H9 (cell line): ENCODE results near the gene VSTM4. TPM values are rescaled to one million over a fixed set of nuclear protein-coding genes. Genes with fewer than 3 reads are reported as not detected.

Experiments used
- DNase-seq: peaks from one replicate; pipeline ENCODE4 v3.0.0-alpha.2; 2017
- H2AFZ ChIP-seq: one replicate; pipeline ENCODE4 v1.6.1; 2013; ENCODE audit warnings: mild to moderate bottlenecking, low read length, control low read depth, moderate library complexity
- H2AK5ac ChIP-seq: 2 replicates; pipeline ENCODE4 v1.6.1; 2013; ENCODE audit warnings: low read length, control low read depth, mixed read lengths; ENCODE audit not compliant: insufficient read length
- H2BK120ac ChIP-seq: one replicate; pipeline ENCODE4 v1.6.1; 2013; ENCODE audit warnings: low read depth, mild to moderate bottlenecking, low read length, control low read depth, inconsistent platforms; ENCODE audit not compliant: poor library complexity, severe bottlenecking
- H2BK12ac ChIP-seq: 2 replicates; pipeline ENCODE4 v1.6.1; 2013; ENCODE audit warnings: low read length, control low read depth, mixed read lengths, low read depth; ENCODE audit not compliant: insufficient read length
- H2BK15ac ChIP-seq: 2 replicates; pipeline ENCODE4 v1.6.1; 2013; ENCODE audit warnings: low read depth, low read length, control low read depth
- H2BK20ac ChIP-seq: one replicate; pipeline ENCODE4 v1.6.1; 2013; ENCODE audit warnings: low read depth, mild to moderate bottlenecking, low read length, control low read depth, inconsistent platforms; ENCODE audit not compliant: poor library complexity, severe bottlenecking
- H2BK5ac ChIP-seq: 2 replicates; pipeline ENCODE4 v1.6.1; 2013; ENCODE audit warnings: low read length, control low read depth, mixed read lengths; ENCODE audit not compliant: insufficient read length
- H3K14ac ChIP-seq: 2 replicates; pipeline ENCODE4 v1.6.1; 2013; ENCODE audit warnings: low read length, control low read depth; ENCODE audit not compliant: insufficient read depth
- H3K18ac ChIP-seq: 2 replicates; pipeline ENCODE4 v1.6.1; 2013; ENCODE audit warnings: low read depth, mild to moderate bottlenecking, mixed read lengths, low read length, control low read depth; ENCODE audit not compliant: insufficient read length
- H3K23ac ChIP-seq: 2 replicates; pipeline ENCODE4 v1.6.1; 2013; ENCODE audit warnings: low read length, control low read depth, mixed read lengths, low read depth; ENCODE audit not compliant: insufficient read length
- H3K23me2 ChIP-seq: 2 replicates; pipeline ENCODE4 v1.6.1; 2013; ENCODE audit warnings: low read depth, mild to moderate bottlenecking, mixed read lengths, low read length, control low read depth; ENCODE audit not compliant: insufficient read length, poor library complexity, severe bottlenecking
- H3K27ac ChIP-seq: 2 replicates; pipeline ENCODE4 v1.5.1; 2013; ENCODE audit warnings: low read length, control low read depth, mixed read lengths, low read depth; ENCODE audit not compliant: insufficient read length
- H3K27me3 ChIP-seq: 2 replicates; pipeline ENCODE4 v1.6.1; 2013; ENCODE audit warnings: low read length, control low read depth, inconsistent platforms; ENCODE audit not compliant: insufficient read depth
- H3K4ac ChIP-seq: 2 replicates; pipeline ENCODE4 v1.6.1; 2013; ENCODE audit warnings: low read depth, mild to moderate bottlenecking, control low read depth, inconsistent platforms, low read length, moderate library complexity
- H3K4me1 ChIP-seq: 2 replicates; pipeline ENCODE4 v1.6.1; 2013; ENCODE audit warnings: low read length, control low read depth, inconsistent platforms; ENCODE audit not compliant: insufficient read depth
- H3K4me2 ChIP-seq: 2 replicates; pipeline ENCODE4 v1.6.1; 2013; ENCODE audit warnings: low read length, control low read depth, mixed read lengths; ENCODE audit not compliant: insufficient read length, insufficient read depth
- H3K56ac ChIP-seq: 2 replicates; pipeline ENCODE4 v1.6.1; 2013; ENCODE audit warnings: low read depth, mild to moderate bottlenecking, mixed read lengths, low read length, control low read depth; ENCODE audit not compliant: insufficient read length
- H3K79me1 ChIP-seq: 2 replicates; pipeline ENCODE4 v1.6.1; 2013; ENCODE audit warnings: low read depth, mild to moderate bottlenecking, moderate library complexity, low read length, control low read depth, inconsistent platforms; ENCODE audit not compliant: insufficient read depth, poor library complexity, severe bottlenecking
- H3K79me2 ChIP-seq: 2 replicates; pipeline ENCODE4 v1.6.1; 2013; ENCODE audit warnings: low read length, control low read depth, inconsistent platforms; ENCODE audit not compliant: insufficient read depth
- H3K9ac ChIP-seq: 2 replicates; pipeline ENCODE4 v1.6.1; 2013; ENCODE audit warnings: low read length, control low read depth, mixed read lengths; ENCODE audit not compliant: insufficient read length; ENCODE audit errors: extremely low read depth
- H3K9me3 ChIP-seq: one replicate; pipeline ENCODE4 v1.6.1; 2013; ENCODE audit warnings: low read depth, low read length, inconsistent platforms; ENCODE audit not compliant: control insufficient read depth
- H3T11ph ChIP-seq: one replicate; pipeline ENCODE4 v1.6.1; 2013; ENCODE audit warnings: mild to moderate bottlenecking, low read length, control low read depth, inconsistent platforms
- H4K20me1 ChIP-seq: one replicate; pipeline ENCODE4 v1.6.1; 2013; ENCODE audit not compliant: control insufficient read depth, insufficient read length, insufficient read depth
- H4K5ac ChIP-seq: 2 replicates; pipeline ENCODE4 v1.6.1; 2013; ENCODE audit warnings: low read depth, mild to moderate bottlenecking, mixed read lengths, low read length, control low read depth; ENCODE audit not compliant: insufficient read length
- H4K8ac ChIP-seq: replicated peaks from 2 replicates; pipeline ENCODE4 v1.6.1; 2013; ENCODE audit warnings: low read length, control low read depth, mixed read lengths, low read depth; ENCODE audit not compliant: insufficient read length
- H4K91ac ChIP-seq: 2 replicates; pipeline ENCODE4 v1.6.1; 2013; ENCODE audit warnings: low read depth, mild to moderate bottlenecking, moderate library complexity, mixed read lengths, low read length, control low read depth; ENCODE audit not compliant: insufficient read length
- H3K27ac Mint-ChIP-seq, 3 experiments: 2 replicates in 2 of 3; 3 replicates in 1 of 3; pipeline ENCODE4 v1.8.0; 2020 to 2021; ENCODE audit warnings: mixed read lengths in 3 of 3, mild to moderate bottlenecking in 1 of 3, moderate library complexity in 1 of 3
- H3K27me3 Mint-ChIP-seq: 2 replicates; pipeline ENCODE4 v1.8.0; 2021; ENCODE audit warnings: low read depth, mild to moderate bottlenecking, moderate library complexity, mixed read lengths
- H3K36me3 Mint-ChIP-seq, 3 experiments: 2 replicates in 2 of 3; 3 replicates in 1 of 3; pipeline ENCODE4 v1.8.0; 2020 to 2021; ENCODE audit warnings: low read depth in 3 of 3, mixed read lengths in 3 of 3; ENCODE audit not compliant: insufficient read depth in 1 of 3
- H3K4me1 Mint-ChIP-seq, 2 experiments: 2 replicates each; pipeline ENCODE4 v1.8.0; 2020; ENCODE audit warnings: mixed read lengths in 2 of 2
- H3K4me3 Mint-ChIP-seq, 2 experiments: 2 replicates in 1 of 2; 3 replicates in 1 of 2; pipeline ENCODE4 v1.8.0; 2020 to 2021; ENCODE audit warnings: mild to moderate bottlenecking in 2 of 2, mixed read lengths in 2 of 2, moderate library complexity in 1 of 2
- H3K9me3 Mint-ChIP-seq, 2 experiments: 2 replicates in 1 of 2; 3 replicates in 1 of 2; pipeline ENCODE4 v1.8.0; 2020; ENCODE audit warnings: mild to moderate bottlenecking in 2 of 2, mixed read lengths in 2 of 2, moderate library complexity in 1 of 2
- WGBS: extraction: QIAGEN DNeasy Blood & Tissue Kit; methylation state at CpG from one replicate; pipeline ENCODE4 v1.1.7; 2013; ENCODE audit warnings: missing lambda C conversion rate, low lambda C conversion rate, mixed read lengths; ENCODE audit not compliant: insufficient read length; ENCODE audit errors: extremely low coverage; 5-methylcytosine and 5-hydroxymethylcytosine counted together
- total RNA-seq: library from RNA; stranded (reverse); gene quantifications from 2 replicates; pipeline ENCODE4 v1.2.1, GENCODE V29; 2021
- TF ChIP-seq, protein P1 (sequence below): fragments of 200-600 bp; sonication (generic); conservative IDR thresholded peaks from 3 replicates; pipeline ENCODE4 v1.8.0; 2021; ENCODE audit warnings: antibody characterized with exemption, mild to moderate bottlenecking

VSTM4 gene
- total RNA-seq, 1 experiment from 2014 or later, result 0.44 TPM

DNA sequence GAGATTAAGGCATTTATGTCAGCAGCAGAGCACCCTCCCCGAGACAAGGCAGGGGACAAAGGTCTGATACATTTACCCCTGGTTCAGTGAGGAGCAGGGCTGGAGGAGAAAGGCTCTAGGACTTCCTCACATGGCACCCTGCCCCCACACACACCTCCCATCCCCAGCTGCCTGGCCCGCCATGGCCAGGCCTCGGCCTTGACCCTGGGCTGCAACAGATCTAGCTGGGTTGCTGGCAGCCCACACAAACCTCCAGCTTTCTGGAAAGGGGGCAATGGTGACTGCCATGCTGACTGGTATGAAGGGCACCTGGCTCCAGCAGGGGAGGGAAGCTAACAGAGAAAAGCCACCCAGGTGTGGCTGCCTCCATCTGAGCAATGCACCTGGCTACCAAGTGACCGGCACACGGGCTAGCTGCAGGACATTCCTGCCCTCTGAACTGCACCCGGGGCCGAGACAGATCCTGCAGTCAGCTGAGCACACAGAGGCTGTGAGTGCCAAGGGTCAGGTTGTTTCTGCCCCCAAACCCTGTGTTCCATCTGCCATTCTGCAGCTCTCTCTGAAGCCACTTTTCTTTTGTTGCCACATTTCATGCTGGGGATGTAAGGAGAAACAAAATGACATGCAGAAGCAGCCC, 89.9 kb downstream of the VSTM4 start:
- H3K27ac ChIP-seq, result no peak overlapping the region
- H4K5ac ChIP-seq, result no peak overlapping the region
- H3K4me2 ChIP-seq, result no peak overlapping the region
- no peak overlapping the region for H3K23ac ChIP-seq
- DNase-seq, result no peak
- no peaks in the 10 kb centered on the region for H3K23me2 ChIP-seq
- H4K20me1 ChIP-seq, result no peaks in the 10 kb centered on the region
- TF ChIP-seq, protein P1, sequence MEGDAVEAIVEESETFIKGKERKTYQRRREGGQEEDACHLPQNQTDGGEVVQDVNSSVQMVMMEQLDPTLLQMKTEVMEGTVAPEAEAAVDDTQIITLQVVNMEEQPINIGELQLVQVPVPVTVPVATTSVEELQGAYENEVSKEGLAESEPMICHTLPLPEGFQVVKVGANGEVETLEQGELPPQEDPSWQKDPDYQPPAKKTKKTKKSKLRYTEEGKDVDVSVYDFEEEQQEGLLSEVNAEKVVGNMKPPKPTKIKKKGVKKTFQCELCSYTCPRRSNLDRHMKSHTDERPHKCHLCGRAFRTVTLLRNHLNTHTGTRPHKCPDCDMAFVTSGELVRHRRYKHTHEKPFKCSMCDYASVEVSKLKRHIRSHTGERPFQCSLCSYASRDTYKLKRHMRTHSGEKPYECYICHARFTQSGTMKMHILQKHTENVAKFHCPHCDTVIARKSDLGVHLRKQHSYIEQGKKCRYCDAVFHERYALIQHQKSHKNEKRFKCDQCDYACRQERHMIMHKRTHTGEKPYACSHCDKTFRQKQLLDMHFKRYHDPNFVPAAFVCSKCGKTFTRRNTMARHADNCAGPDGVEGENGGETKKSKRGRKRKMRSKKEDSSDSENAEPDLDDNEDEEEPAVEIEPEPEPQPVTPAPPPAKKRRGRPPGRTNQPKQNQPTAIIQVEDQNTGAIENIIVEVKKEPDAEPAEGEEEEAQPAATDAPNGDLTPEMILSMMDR, result no peak
- no peaks in the 10 kb centered on the region for H3K27me3 ChIP-seq
- no peak overlapping the region for H3T11ph ChIP-seq
- no peak overlapping the region for H2BK12ac ChIP-seq
- no peaks in the 10 kb centered on the region for H3K4me1 ChIP-seq
- Mint-ChIP-seq H3K4me1 (no peaks in the 10 kb centered on the region), H3K36me3 (no peaks in the 10 kb centered on the region), H3K4me3 (no peak overlapping the region), H3K27ac (no peak overlapping the region; a peak in 1 of 7 replicates), H3K27me3 (peaks cover 3% of the 10 kb centered on the region; the same call in 1 of the 2 replicates), H3K9me3 (no peaks in the 10 kb centered on the region)
- no peak overlapping the region for H3K56ac ChIP-seq
- no peak overlapping the region for H2BK15ac ChIP-seq
- no peak overlapping the region for H4K8ac ChIP-seq
- H3K4ac ChIP-seq, result no peak overlapping the region
- no peak overlapping the region for H3K18ac ChIP-seq
- no peak overlapping the region for H2BK5ac ChIP-seq
- no peak overlapping the region for H2AK5ac ChIP-seq
- H3K79me2 ChIP-seq, result no peaks in the 10 kb centered on the region
- no peaks in the 10 kb centered on the region for H3K9me3 ChIP-seq
- H3K14ac ChIP-seq, result no peak overlapping the region
- no peak overlapping the region for H4K91ac ChIP-seq
- no peak overlapping the region for H2BK20ac ChIP-seq
- no peaks in the 10 kb centered on the region for H3K79me1 ChIP-seq
- no peak overlapping the region for H2BK120ac ChIP-seq
- H2AFZ ChIP-seq, result no peak overlapping the region
- H3K9ac ChIP-seq, result no peak overlapping the region
- no CpG with 5 or more reads among the region's 7 CpGs for WGBS
